HG03066 (cell line): ENCODE measurements around the gene RASSF3.
"Not testable (repeated sequence)": the region's sequence is repeated elsewhere in the genome, so short reads cannot be mapped to it uniquely, and the experiment has no call there.

Experiments
- ATAC-seq: cut with Tn5 transposase; IDR thresholded peaks from one replicate; pipeline ENCODE4 v1.9.1; 2021; ENCODE audit warnings: low read depth; ENCODE audit not compliant: unreplicated experiment

RASSF3 gene

DNA sequence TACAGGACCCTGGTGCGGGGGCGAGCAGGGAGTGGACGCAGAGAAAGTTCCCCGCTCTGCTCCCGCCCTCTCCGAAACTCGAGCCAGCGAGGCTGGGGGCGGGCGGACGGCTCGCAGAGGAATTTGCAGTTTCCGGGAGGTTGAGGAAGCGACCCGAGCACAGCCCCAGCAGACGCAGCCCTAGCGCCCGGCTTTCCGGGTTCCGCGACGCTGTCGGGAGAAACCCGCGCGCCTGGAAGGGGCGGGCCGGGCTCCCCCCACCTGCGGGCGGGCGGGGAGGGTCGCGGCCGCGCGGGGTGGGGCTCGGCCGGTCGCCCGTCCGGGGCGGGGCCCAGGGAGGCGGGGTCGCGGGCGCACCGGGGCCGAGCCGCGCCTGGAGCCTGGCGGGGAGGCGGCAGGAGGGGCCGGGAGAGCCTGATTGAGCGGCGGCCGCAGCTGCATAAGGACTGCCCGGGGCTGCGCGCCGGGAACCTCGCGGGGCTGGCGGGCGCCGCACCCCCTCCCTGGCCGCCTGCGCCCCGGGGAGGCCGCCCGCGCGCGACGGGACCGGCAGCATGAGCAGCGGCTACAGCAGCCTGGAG is at the start of gene RASSF3:
RASSF3 (plus strand) TSS at position 417 of the 581 bp plus-strand sequence; CDS start at position 555, 138 bp downstream.
- peak; percentile 50 for ATAC-seq

GRCh38 chr12:64561302-64562136 is 48.8 kb upstream of the RASSF3 start:
- ATAC-seq: no peak

DNA sequence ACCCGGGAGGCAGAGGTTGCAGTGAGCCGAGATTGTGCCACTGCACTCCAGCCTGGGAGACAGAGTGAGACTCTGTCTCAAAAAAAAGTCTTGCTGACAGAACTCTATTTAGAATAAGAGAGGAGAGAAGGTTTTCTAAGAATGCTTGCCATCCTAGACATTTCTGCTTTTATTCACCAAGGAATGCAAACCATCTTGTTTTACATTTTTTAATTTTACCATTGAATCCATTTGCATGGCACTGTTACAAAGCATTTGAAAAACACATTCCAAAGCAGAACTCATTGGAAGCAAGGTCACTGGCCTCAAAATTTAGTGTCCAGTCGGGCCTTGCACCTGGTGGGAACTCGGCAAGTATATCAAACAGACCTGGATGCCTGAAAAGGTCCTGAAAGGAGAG is 44.2 kb upstream of the RASSF3 start:
- ATAC-seq: no peak

GRCh38 chr12:64566831-64567517 is 43.3 kb upstream of the RASSF3 start:
- ATAC-seq: no peak

- ATAC-seq: no peak
These were observed 42.7 kb upstream of the RASSF3 start for GRCh38 chr12:64567570-64567969.

DNA sequence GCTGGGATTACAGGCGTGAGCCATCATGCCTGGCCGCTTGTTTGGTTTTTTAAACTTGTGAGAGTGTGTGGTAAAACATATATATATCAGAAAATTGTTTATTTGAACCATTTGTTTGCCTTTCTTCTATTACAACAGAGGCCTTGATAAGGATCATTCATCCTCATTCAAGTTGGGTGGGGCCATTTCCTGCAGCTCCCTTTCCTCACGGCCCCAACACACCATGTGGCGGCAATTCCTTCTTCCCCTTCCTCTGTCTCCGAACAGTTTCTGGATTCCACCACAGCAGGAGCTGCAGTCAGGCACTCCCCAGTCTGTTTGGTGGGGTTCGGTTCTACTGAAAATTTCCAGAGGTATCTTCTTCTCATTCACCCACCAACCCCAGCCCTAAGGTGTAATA is 42.0 kb upstream of the RASSF3 start:
- ATAC-seq: no peak

GRCh38 chr12:64569923-64570691 is 40.2 kb upstream of the RASSF3 start:
- ATAC-seq: no peak

GRCh38 chr12:64571411-64571810 is 38.9 kb upstream of the RASSF3 start:
- no peak for ATAC-seq

DNA sequence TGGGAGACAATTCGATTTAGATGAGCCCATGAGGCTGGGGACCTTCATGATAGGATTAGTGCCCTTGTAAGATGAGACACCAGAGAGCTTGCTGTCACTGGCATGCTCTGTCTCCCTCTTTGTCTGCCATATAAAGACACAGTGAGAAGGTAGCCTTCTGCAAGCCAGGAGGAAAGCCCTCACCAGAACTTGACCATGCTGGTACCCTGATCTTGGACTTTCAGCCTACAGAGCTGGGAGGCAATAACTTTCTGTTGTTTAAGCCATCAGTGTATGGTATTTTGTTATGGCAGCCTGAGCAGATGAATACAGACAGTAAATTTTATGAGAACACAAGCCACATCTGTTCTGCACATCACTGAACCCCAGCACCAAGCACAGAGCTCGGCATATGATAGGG is 38.1 kb upstream of the RASSF3 start:
- ATAC-seq: no peak

DNA sequence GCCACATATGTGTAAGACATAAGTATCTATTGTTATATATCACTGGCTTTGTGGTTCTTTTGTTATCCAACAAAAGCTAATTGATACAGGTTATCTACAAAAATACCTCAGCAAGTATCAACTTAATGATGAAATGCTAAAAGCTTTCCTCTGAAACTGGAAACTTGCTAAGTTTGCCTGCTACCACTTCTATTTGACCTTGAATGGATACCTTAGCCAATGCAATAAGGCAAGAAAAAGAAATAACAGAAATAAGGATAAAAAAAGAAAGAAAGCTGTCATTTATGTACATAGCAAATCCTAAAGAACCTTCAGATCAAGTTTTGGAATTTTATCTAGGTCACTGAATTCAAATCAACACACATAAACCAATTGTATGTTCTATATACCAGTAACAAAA is 35.5 kb upstream of the RASSF3 start:
- ATAC-seq: no peak

DNA sequence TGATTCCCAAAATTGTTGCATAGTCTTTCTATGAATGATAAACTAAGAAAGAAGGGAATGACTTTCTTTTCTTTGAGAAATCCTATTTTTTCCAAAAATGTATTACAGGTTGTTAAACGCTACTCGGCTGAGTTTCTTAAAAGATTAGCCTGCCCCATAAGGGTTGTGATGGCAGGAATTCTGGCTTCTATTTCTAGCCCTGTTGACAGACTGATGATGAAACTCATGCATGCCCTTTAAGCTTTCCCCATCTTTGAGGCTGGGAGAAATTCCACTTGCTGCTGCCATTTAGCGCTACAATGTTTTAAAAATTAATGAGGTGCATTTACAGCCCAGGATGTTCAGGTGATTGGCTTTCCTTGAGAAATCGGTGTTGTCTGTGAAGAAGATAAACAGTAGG is 33.2 kb upstream of the RASSF3 start:
- no peak for ATAC-seq

DNA sequence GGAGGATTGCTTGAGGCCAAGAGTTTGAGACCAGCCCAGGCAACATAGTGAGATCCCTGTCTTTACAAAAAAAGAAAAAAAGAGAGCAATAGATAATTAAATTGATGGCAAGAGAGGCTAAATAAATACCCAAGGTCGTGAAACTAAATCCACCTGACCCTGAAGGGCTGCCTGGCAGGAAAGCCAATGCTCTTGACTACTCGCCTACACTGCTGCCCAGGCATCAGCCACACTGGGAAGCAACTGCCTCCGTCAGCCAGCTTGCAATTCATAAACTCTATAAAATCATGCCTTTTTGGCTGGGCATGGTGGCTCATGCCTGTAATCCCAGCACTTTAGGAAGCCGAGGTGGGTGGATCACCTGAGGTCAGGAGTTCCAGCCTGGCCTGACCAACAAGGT is 31.7 kb upstream of the RASSF3 start:
- ATAC-seq: no peak

DNA sequence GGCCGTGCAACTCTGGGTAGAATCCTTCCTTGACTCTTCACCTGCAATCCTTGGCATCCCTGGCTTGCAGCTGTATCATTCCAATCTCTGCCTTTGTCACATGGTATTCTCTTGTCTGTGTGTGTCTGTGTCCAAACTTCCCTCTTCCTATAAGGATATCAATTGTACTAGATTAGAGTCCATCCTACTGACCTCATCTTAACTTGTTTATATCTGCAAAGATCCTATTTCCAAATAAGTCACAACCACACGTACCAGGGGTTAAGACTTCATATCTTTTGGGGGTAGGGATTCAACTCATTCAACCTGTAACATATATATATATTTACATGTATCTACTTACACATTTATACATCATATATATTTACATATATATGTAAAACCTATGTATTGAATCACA is 29.6 kb upstream of the RASSF3 start:
- ATAC-seq: no peak

- ATAC-seq: no peak
These were observed 28.2 kb upstream of the RASSF3 start for GRCh38 chr12:64582114-64582513.

DNA sequence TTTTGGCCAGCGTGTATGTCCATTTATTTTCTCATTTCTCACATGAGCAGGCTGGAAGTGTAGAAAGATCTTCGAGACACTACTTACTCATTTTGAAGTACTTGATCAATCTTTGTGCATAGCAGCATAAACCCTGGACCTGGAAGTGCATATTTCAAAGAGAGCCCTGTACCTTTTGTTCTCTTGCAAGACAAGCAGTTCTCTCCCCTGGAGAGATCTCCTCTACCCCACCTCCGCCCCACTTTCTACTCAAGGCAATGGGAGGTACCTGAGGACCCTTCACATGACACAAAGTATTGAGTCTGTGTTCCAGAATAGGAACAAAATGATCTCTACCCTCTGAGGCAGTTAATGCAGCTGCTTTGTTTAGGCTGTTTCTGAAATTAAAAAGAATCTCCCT is 27.4 kb upstream of the RASSF3 start:
- ATAC-seq: no peak

DNA sequence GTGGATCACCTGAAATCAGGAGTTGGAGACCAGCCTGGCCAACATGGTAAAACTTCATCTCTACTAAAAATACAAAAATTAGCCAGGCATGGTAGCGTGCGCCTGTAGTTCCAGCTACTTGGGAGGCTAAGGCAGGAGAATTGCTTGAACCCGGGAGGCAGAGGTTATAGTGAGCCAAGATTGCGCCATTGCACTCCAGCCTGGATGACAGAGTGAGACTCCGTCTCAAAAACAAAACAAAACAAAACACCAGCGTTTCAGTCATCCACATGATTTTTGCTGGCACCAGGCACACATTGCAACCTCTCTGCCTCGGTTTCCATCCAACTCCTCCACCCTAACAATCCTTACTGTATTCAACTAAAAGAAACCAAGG is 26.9 kb upstream of the RASSF3 start:
- not testable (repeated sequence) for ATAC-seq

GRCh38 chr12:64583771-64584421 is 26.4 kb upstream of the RASSF3 start:
- no peak for ATAC-seq

GRCh38 chr12:64585104-64585503 is 25.2 kb upstream of the RASSF3 start:
- no peak for ATAC-seq

- no peak for ATAC-seq
These were observed 22.8 kb upstream of the RASSF3 start for GRCh38 chr12:64587447-64587846.

DNA sequence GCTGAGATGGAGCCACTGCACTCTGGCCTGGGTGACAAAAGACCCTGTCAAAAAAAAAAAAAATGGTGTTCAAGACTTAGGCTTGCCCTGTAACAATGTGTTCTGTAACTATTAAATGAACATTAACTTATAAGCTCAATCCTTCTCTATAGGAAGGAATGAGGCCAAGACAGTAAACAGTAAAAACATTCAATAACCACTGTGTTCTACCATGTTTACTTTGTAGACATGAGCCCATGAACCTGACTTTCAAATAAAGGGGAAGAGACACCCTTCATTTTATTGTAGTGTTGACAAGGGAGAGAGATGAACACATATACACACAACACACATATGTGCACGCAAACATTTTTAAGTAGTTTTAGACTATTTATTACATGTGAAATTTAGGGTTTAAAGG is 20.1 kb upstream of the RASSF3 start:
- no peak for ATAC-seq
